CD4-positive, alpha-beta T cell treated with Interleukin-4 for 4 hours (primary cell): Measurements from ENCODE around the gene SLC2A6.
A peak's percentile ranks its signal among the peaks of the same experiment; 100 is the strongest.

Experiments used
- DNase-seq: peaks from one replicate; pipeline ENCODE4 v3.0.0-alpha.2; 2020

SLC2A6 gene, protein sequence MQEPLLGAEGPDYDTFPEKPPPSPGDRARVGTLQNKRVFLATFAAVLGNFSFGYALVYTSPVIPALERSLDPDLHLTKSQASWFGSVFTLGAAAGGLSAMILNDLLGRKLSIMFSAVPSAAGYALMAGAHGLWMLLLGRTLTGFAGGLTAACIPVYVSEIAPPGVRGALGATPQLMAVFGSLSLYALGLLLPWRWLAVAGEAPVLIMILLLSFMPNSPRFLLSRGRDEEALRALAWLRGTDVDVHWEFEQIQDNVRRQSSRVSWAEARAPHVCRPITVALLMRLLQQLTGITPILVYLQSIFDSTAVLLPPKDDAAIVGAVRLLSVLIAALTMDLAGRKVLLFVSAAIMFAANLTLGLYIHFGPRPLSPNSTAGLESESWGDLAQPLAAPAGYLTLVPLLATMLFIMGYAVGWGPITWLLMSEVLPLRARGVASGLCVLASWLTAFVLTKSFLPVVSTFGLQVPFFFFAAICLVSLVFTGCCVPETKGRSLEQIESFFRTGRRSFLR

GRCh38 chr9:133478851-133479711 is at the start of gene SLC2A6:
TSS of gene SLC2A6 (minus strand) at chr9:133479099. CDS start at chr9:133479059, 40 bp downstream.
- peak; percentile 69 for DNase-seq

GRCh38 chr9:133528001-133528875 is 49.3 kb upstream of the SLC2A6 start:
- no peak for DNase-seq

- no peak for DNase-seq
Observed at GRCh38 chr9:133527444-133527920, 48.6 kb upstream of the SLC2A6 start.

GRCh38 chr9:133526721-133527321 is 47.9 kb upstream of the SLC2A6 start:
- no peak for DNase-seq

DNA sequence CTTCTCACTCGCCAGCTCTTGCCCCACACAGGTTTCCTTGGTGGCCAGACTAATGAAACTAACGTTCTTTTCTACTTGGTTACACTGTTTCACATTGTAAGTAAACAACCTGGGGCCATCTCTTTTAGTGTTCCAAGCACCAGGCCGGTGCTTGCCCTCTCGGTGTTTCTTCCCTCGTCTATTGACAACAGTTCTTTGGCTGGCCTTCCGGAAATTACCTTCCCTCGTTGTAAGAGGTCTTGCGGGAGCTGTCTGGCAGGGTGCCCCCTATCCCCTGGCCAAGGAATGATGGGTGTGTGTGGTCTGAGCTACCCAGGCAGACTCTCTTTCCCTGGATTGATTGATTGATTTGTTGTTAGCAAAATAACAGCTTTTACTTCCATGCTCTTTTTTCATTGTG is 46.8 kb upstream of the SLC2A6 start:
- DNase-seq = no peak

- DNase-seq = no peak
Observed at GRCh38 chr9:133524679-133525228, 45.9 kb upstream of the SLC2A6 start, which contains the start of gene MYMK. TSS of gene MYMK (minus strand) at chr9:133524959. CDS start at chr9:133524844, 115 bp downstream.

DNA sequence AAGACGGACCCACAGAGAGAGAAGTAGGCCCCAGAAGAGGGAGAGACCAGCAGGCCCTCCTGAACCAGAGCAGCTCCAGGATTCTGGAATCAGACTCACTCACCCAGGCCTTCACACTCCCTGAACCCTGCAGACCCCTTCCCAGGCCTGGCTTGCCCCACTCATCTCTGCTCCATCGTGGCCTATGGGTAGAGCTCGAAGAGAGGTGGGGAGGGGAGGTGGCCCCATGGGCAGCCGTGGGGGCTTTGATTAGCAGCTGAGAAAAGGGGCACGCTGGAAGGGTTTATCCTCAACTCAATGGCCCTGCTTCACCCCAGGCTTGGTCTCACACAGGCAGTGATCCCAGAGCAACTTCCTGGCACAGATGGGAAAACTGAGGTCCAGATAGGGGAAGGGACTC is 45.2 kb upstream of the SLC2A6 start:
- DNase-seq = no peak

- no peak for DNase-seq
Observed at GRCh38 chr9:133523106-133523505, 44.2 kb upstream of the SLC2A6 start.

- DNase-seq = no peak
Observed at GRCh38 chr9:133522073-133522910, 43.4 kb upstream of the SLC2A6 start.

- no peak for DNase-seq
Observed at GRCh38 chr9:133521122-133522072, 42.5 kb upstream of the SLC2A6 start.

- no peak for DNase-seq
Observed at GRCh38 chr9:133520121-133520835, 41.4 kb upstream of the SLC2A6 start.

- DNase-seq = no peak
Observed at GRCh38 chr9:133519693-133520092, 40.8 kb upstream of the SLC2A6 start.

DNA sequence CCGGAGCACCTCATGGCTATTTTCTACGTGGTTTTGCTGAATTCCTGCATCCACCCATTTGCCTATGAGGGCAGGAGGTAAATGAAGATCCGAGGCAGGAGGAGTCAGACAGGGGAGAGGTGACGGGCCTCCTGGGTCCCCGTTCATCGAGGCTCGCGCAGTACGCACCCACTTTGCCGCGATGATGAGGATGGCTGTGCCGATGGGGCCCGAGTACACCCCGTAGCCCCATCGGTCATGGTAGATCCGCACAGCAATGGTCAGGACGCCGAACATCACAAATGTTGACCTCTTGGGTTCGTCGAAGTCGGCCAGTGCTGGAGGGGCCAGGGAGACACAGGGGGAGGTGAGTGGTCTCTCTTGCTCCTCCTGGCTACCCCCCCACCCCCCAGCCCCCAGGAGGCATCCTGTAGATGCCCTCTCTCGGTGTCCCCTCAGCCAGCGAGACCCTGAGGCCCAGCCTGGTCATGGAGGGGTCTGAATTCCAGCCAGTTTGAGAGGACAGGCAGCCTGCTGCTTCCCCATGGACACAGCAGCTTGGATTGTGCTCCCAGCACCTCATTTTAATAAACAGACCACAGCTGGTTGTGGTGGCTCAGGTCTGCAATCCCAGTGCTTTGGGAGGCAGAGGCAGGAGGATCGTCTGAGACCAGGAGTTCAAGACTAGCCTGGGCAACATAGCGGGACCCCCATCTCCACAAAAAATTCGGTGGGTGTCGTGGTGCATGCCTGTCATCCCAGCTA is 40.0 kb upstream of the SLC2A6 start:
- DNase-seq = no peak

- no peak for DNase-seq
Observed at GRCh38 chr9:133518200-133518599, 39.3 kb upstream of the SLC2A6 start.

DNA sequence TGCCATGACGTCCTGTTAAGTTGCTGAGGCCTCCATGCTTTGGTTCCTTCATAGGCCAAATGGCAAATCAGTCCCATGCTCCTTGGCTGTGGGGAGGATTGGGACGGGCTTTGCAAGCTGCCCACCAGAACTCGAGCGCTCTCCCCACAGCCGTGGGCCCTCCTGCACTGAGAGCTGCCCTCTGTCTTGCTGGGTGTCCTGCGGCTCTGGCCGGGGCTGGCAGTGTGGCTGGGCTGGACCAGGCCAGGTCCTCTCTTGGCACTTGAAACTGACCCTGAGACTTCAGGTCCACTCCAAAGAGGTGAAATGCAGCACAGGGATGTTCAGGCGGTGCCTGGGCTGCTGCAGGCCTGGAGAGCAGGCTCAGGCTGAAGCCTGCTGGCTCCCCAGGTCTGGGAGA is 38.8 kb upstream of the SLC2A6 start:
- no peak for DNase-seq

DNA sequence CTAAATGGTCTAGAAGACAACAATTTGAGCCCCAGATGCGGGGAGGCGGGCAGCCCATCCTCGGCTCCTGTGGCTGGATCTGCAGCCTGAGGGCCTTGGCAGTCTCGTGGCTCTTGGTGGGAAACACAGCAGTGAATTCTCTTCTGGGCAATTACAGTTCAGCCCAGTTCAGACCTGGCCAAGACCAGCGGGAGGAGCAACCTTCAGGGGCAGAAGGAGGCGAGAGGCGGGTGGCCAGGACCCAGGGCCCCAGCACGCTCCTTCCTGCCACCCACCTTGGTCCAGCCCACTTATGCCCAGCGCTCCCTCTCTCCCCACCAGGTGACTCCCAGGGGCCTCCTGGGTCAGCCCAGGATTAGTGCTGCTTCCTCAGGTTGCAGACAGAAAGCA is 38.1 kb upstream of the SLC2A6 start:
- DNase-seq = no peak

DNA sequence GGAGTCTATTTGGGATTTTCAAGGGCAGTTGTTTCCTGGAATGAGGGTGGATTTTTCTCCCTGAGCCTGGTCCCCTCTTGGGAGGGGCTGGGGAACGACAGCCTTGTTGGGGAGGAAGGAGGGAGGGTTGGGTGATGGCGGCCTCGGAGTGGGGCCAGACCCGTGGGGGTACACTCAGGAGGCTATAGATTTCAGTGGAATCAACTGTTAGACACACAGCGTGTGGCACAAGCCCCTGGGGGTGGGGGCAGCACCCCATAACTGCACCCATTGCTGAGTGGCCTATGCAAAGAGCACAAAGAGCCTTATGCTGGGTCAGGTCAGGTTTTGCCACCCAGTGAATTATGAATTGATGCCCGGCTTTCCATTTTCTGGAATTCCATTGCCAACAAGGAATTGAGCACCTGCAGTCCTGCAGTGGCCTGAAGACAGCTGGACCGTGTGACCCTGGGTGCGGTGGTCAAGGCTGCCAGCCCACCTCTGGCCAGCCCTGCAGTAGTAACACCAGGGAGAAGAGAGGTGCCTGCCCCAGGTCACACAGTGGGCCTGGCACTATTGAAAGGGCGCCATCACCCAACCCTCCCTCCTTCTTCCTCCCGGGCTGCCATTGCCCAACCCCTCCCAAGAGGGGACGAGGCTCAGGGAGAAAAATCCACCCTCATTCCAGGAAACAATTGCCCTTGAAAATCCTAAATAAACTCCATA is 37.5 kb upstream of the SLC2A6 start:
- no peak for DNase-seq
